Measurements from ENCODE around the gene SPATA6.

Gene SPATA6

DNA sequence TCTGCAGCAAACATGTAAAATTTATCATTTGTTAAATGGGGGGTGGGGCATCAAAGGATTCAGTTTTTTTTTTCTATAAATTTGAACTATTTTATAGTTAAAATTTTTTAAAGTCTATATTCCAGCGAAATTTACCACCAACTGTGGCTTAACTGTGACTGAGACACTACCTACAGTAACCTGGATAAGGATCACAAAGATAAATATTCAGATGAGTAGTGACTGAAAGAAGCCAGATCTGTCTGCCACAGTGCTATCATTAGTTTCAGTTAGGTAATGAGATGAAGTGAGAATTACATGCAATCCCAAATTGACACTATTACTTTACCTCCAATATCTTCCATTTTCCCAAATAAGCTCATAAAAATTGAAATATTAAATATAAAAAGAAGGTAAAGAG lies 5.4 kb downstream of the SPATA6 start (continued):
- TF ChIP-seq, protein P1, sequence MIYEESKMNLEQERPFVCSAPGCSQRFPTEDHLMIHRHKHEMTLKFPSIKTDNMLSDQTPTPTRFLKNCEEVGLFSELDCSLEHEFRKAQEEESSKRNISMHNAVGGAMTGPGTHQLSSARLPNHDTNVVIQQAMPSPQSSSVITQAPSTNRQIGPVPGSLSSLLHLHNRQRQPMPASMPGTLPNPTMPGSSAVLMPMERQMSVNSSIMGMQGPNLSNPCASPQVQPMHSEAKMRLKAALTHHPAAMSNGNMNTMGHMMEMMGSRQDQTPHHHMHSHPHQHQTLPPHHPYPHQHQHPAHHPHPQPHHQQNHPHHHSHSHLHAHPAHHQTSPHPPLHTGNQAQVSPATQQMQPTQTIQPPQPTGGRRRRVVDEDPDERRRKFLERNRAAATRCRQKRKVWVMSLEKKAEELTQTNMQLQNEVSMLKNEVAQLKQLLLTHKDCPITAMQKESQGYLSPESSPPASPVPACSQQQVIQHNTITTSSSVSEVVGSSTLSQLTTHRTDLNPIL (CRISPR knock-in tag; IDR thresholded peaks at IDR 0.05; ENCODE audit: low read depth): no peak
- TF ChIP-seq ARNTL (CRISPR knock-in tag; IDR thresholded peaks at IDR 0.05; ENCODE audit: borderline replicate concordance, low read depth) (no peak), BACH2 (CRISPR knock-in tag; IDR thresholded peaks at IDR 0.05; ENCODE audit: borderline replicate concordance) (no peak), TCF4 (CRISPR knock-in tag; IDR thresholded peaks at IDR 0.05; ENCODE audit: borderline replicate concordance) (no peak), TOX (CRISPR knock-in tag; IDR thresholded peaks at IDR 0.05; ENCODE audit: borderline replicate concordance) (no peak), ZNF8 (CRISPR knock-in tag; IDR thresholded peaks at IDR 0.05) (no peak)
- TF ChIP-seq, protein P2, sequence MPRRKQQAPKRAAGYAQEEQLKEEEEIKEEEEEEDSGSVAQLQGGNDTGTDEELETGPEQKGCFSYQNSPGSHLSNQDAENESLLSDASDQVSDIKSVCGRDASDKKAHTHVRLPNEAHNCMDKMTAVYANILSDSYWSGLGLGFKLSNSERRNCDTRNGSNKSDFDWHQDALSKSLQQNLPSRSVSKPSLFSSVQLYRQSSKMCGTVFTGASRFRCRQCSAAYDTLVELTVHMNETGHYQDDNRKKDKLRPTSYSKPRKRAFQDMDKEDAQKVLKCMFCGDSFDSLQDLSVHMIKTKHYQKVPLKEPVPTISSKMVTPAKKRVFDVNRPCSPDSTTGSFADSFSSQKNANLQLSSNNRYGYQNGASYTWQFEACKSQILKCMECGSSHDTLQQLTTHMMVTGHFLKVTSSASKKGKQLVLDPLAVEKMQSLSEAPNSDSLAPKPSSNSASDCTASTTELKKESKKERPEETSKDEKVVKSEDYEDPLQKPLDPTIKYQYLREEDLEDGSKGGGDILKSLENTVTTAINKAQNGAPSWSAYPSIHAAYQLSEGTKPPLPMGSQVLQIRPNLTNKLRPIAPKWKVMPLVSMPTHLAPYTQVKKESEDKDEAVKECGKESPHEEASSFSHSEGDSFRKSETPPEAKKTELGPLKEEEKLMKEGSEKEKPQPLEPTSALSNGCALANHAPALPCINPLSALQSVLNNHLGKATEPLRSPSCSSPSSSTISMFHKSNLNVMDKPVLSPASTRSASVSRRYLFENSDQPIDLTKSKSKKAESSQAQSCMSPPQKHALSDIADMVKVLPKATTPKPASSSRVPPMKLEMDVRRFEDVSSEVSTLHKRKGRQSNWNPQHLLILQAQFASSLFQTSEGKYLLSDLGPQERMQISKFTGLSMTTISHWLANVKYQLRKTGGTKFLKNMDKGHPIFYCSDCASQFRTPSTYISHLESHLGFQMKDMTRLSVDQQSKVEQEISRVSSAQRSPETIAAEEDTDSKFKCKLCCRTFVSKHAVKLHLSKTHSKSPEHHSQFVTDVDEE (CRISPR knock-in tag; IDR thresholded peaks at IDR 0.05): no peak

DNA sequence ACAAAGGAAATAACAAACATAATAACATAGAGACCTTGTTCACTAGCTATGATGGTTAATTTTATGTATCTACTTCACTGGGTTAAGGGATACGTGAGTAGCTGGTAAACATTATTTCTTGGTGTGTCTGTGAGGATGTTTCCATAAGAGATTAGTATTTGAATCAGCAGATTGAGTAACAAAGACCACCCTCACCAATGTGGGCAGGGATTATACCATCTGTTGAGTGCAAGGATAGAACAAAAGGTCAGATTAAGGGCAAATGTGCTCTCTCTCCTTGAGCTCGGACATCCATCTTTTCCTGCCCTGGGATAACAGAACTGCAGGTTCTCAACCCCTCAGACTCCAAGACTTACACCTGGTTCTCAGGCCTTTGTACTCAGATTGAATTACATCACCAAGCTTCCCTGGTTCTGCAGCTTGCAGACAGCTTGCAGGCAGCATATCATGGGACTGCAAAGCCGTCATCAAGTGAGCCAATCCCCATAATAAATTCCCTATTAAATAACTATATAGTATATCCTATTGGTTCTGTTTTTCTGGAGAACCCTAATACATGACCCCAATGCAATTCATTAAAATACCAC lies 9.2 kb downstream of the SPATA6 start:
- no peak for TF ChIP-seq OSR1 (CRISPR knock-in tag; IDR thresholded peaks at IDR 0.05)
- TF ChIP-seq ZNF565 (CRISPR knock-in tag; conservative IDR thresholded peaks at IDR 0.05; ENCODE audit: low read depth): no peak
- TF ChIP-seq ZNF70 (CRISPR knock-in tag; IDR thresholded peaks at IDR 0.05): no peak
- TF ChIP-seq, protein P3, sequence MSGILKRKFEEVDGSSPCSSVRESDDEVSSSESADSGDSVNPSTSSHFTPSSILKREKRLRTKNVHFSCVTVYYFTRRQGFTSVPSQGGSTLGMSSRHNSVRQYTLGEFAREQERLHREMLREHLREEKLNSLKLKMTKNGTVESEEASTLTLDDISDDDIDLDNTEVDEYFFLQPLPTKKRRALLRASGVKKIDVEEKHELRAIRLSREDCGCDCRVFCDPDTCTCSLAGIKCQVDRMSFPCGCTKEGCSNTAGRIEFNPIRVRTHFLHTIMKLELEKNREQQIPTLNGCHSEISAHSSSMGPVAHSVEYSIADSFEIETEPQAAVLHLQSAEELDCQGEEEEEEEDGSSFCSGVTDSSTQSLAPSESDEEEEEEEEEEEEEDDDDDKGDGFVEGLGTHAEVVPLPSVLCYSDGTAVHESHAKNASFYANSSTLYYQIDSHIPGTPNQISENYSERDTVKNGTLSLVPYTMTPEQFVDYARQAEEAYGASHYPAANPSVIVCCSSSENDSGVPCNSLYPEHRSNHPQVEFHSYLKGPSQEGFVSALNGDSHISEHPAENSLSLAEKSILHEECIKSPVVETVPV (CRISPR knock-in tag; IDR thresholded peaks at IDR 0.05): no peak
- TF ChIP-seq ZNF8 (CRISPR knock-in tag; IDR thresholded peaks at IDR 0.05): no peak
- ATAC-seq: no peak

DNA sequence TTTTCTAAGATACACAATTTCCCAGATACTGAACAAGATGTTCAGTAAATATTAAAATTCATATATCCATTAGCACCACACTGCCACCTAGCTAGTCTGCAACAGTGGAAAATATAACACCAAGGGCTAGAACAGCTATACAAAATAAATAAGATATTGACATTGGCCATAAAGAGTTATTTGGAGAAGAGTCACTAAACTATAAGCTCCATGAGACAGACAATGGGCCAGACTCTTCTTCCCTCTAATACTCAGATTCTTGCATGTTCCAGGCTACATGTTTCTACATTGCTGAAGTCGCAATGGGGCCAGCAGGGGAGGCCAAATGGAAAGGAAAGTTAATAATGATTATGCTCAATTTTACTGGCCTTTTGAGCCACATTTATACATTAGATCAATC lies 21.5 kb downstream of the SPATA6 start:
- ATAC-seq: peak; percentile 40; the same call in 1 of the 3 replicates
- TF ChIP-seq BACH2 (CRISPR knock-in tag; IDR thresholded peaks at IDR 0.05; ENCODE audit: borderline replicate concordance) (no peak), ZNF70 (CRISPR knock-in tag; IDR thresholded peaks at IDR 0.05) (no peak), ARNTL (CRISPR knock-in tag; IDR thresholded peaks at IDR 0.05; ENCODE audit: borderline replicate concordance, low read depth) (no peak), GLIS3 (CRISPR knock-in tag; IDR thresholded peaks at IDR 0.05) (no peak)
- TF ChIP-seq, protein P2 (CRISPR knock-in tag; IDR thresholded peaks at IDR 0.05): no peak
- TF ChIP-seq, protein P4, sequence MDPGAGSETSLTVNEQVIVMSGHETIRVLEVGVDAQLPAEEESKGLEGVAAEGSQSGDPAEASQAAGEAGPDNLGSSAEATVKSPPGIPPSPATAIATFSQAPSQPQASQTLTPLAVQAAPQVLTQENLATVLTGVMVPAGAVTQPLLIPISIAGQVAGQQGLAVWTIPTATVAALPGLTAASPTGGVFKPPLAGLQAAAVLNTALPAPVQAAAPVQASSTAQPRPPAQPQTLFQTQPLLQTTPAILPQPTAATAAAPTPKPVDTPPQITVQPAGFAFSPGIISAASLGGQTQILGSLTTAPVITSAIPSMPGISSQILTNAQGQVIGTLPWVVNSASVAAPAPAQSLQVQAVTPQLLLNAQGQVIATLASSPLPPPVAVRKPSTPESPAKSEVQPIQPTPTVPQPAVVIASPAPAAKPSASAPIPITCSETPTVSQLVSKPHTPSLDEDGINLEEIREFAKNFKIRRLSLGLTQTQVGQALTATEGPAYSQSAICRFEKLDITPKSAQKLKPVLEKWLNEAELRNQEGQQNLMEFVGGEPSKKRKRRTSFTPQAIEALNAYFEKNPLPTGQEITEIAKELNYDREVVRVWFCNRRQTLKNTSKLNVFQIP (CRISPR knock-in tag; IDR thresholded peaks at IDR 0.05; ENCODE audit: borderline replicate concordance, low read depth): no peak

DNA sequence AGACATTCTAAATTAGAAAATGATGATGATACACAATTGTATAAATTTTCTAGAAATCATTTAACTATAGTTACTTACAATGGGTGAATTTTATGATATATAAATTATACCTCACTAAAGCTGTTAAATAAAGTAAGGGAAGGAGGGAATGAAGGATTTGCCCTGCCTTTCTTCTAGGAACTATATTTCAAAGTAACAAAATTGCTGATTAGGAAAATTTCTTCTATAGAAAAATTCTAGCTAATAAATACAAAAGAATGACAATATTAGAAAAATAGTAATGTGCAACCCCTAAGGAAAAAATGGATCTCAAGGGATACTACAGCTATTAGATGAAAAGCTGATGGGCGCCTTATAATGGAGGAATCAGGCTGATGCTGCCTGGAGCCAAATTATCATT lies 23.1 kb downstream of the SPATA6 start:
- ATAC-seq: no peak
- TF ChIP-seq TCF4 (CRISPR knock-in tag; IDR thresholded peaks at IDR 0.05; ENCODE audit: borderline replicate concordance) (no peak), PPARA (CRISPR knock-in tag; IDR thresholded peaks at IDR 0.05; ENCODE audit: borderline replicate concordance) (no peak), ARNTL (CRISPR knock-in tag; IDR thresholded peaks at IDR 0.05; ENCODE audit: borderline replicate concordance, low read depth) (no peak), ZC3H10 (CRISPR knock-in tag; IDR thresholded peaks at IDR 0.05) (no peak), ZFP30 (CRISPR knock-in tag; IDR thresholded peaks at IDR 0.05) (no peak), CSDC2 (CRISPR knock-in tag; IDR thresholded peaks at IDR 0.05) (no peak), OSR1 (CRISPR knock-in tag; IDR thresholded peaks at IDR 0.05) (no peak), ESRRG (CRISPR knock-in tag; IDR thresholded peaks at IDR 0.05) (no peak)
- TF ChIP-seq, protein P5, sequence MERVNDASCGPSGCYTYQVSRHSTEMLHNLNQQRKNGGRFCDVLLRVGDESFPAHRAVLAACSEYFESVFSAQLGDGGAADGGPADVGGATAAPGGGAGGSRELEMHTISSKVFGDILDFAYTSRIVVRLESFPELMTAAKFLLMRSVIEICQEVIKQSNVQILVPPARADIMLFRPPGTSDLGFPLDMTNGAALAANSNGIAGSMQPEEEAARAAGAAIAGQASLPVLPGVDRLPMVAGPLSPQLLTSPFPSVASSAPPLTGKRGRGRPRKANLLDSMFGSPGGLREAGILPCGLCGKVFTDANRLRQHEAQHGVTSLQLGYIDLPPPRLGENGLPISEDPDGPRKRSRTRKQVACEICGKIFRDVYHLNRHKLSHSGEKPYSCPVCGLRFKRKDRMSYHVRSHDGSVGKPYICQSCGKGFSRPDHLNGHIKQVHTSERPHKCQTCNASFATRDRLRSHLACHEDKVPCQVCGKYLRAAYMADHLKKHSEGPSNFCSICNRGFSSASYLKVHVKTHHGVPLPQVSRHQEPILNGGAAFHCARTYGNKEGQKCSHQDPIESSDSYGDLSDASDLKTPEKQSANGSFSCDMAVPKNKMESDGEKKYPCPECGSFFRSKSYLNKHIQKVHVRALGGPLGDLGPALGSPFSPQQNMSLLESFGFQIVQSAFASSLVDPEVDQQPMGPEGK (CRISPR knock-in tag; IDR thresholded peaks at IDR 0.05; ENCODE audit: borderline replicate concordance): no peak
- TF ChIP-seq, protein P4 (CRISPR knock-in tag; IDR thresholded peaks at IDR 0.05; ENCODE audit: borderline replicate concordance, low read depth): no peak
- TF ChIP-seq, protein P3 (CRISPR knock-in tag; IDR thresholded peaks at IDR 0.05): no peak

All from SK-N-SH treated with all-trans-retinoic acid at 6 μM for 48 hours (cell line).